GM12873 (cell line): Measurements from ENCODE around the gene GPR132.

ENCODE experiments used
- TF ChIP-seq, protein P1 (sequence below): IDR thresholded peaks from 2 replicates; pipeline ENCODE4 v1.5.1; 2012; ENCODE audit warnings: low read depth, mild to moderate bottlenecking, moderate library complexity, low read length, control low read depth; ENCODE audit not compliant: insufficient read depth; ENCODE audit errors: missing control alignments

GPR132 gene

DNA sequence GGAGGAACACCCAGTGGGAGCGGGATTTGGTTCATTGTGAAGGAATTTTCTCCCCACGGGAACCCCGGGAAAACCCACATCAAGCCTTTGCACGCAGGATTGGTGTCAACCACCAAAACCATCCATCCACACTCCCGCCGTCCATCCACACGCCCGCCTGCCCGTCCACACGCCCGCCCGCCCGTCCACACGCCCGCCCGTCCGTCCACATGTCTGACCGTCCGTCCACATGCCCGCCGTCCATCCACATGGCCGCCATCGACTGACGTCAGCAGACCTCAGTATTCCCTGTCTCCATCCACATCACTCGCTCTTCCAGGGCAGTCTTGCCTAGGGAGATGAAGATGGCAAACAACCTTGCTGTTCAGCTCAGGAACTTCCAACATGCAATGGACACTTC is 6.7 kb upstream of the GPR132 start:
- TF ChIP-seq, protein P1, sequence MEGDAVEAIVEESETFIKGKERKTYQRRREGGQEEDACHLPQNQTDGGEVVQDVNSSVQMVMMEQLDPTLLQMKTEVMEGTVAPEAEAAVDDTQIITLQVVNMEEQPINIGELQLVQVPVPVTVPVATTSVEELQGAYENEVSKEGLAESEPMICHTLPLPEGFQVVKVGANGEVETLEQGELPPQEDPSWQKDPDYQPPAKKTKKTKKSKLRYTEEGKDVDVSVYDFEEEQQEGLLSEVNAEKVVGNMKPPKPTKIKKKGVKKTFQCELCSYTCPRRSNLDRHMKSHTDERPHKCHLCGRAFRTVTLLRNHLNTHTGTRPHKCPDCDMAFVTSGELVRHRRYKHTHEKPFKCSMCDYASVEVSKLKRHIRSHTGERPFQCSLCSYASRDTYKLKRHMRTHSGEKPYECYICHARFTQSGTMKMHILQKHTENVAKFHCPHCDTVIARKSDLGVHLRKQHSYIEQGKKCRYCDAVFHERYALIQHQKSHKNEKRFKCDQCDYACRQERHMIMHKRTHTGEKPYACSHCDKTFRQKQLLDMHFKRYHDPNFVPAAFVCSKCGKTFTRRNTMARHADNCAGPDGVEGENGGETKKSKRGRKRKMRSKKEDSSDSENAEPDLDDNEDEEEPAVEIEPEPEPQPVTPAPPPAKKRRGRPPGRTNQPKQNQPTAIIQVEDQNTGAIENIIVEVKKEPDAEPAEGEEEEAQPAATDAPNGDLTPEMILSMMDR = no peak

DNA sequence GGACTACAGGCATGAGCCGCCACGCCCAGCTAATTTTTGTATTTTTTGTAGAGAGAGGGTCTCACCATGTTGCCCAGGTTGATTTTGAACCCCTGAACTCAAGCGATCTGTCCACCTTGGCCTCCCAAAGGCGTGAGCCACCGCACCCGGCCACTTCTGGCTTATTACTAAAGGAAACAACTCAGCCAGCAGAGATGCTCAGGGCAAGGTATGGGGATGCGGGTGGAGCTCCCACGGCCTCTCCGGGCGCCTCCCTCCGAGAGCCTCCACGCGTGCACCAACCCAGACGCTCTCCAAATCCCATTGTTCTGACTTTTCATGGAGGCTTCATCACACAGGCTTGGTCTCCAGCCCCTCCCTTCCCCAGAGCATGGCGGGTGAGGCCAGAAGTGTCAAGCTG is 6.1 kb upstream of the GPR132 start:
- TF ChIP-seq, protein P1 = no peak

DNA sequence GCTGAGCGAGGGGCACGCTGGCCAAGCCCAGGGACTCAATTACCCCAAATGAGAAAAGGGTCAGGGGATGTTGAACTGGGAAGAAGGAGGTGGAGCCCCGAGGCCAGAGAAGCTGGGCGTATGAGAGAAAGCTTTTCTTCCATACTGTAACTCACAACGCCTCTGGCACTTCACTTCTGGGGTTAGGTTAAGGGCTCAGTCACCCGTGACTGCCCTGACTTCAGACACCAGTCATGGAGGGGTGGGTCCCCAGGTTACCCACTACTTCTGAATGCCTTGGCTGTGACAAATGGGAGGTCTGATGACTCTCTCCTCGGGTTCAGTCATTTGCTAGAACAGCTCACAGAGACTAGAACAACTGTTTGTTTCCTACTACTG is 5.5 kb upstream of the GPR132 start:
- TF ChIP-seq, protein P1 = no peak

DNA sequence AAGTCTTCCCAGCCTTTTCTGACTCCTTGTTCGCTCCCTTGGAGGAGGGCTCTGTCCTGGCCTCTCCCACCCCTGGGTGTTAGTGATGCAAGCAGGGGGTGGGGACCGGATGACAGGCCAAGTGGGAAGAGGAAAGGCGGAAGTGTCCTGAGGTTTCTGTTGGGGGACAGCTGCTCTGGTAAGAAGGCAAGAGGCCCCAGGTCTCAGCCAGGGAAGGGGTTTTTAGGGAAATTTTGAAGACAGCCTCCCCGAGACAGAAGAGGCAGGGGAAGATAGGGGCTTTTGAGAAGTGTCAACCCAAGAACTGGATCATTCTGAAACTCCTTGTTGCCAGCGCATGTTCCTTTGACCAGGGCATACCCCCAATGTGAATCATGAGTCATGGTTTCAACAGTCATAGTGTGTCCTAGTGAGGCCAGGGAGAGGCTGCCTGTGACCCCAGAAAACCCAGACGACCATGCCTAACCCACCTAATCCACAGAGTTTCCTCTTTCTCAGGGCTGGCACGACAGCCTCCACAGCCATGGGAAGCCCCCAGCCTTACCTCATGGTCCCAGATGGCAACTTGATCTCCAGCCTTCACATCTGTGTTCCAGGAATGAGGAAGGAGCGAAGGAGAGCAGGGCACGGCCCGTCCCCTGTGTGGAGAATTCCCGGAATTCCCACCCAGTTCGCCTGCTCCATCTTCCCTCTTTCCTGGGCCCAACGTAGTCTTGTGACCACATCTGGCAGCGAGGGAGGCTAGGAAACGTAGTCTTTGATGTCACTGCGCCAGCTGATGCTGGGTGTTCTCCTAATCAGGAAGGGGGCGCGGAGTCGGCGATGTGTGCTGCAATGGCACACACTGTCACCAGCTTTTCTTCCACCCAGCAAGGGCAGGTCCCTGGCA is 4.9 kb upstream of the GPR132 start:
- TF ChIP-seq, protein P1 = no peak

DNA sequence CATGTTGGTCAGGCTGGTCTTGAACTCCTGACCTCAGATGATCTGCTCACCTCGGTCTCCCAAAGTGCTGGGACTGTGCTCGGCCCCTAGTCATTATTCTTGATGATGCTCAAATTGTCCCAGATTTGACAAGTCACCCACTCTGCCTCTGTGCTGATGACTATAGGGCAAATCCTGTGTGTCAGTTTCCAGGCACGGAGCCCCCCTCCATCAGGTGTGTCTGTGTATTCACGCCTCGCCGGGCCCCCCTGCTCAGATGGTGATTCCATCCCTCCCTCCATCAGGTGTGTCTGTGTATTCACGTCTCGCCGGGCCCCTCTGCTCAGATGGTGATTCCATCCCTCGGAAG is 4.3 kb upstream of the GPR132 start:
- TF ChIP-seq, protein P1 = no peak

DNA sequence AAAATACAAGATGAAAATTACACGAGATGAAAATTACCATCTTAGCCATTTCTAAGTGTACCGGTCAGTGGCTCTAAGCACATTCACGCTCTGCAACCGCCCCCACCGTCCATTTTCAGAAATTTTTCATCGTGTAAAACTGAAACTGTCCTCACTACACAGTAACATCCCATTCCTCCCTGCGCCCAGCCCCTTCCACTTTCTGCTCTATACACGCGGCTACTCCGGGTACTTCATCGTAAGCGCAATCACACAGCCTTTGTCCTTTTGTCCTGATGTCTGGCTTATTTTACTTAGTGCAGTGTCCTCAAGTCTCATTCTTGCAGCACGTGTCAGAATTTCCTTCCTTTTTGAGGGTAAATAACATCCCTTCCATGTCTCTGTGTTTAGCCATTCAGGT is 3.6 kb upstream of the GPR132 start:
- TF ChIP-seq, protein P1 = no peak

DNA sequence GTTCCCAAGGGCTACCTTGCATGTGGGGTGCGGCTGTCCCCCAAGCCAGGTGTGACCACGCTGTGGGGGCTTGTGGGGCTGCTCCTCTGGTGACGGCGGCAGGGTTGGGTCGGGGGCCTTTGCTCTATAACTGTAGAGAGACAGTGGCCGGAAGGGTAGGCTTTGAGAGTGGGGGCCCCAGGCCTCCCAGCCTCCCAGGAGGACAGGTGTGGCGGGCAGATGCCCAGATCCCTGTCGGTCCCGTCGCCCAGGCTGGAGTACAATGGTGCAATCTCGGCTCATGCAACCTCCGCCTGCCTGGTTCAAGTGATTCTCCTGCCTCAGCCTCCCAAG is 2.7 kb upstream of the GPR132 start:
- TF ChIP-seq, protein P1 = no peak
